Osteoblast (primary cell): Measurements from ENCODE around the gene SMARCC2. TPM values are rescaled to one million over a fixed set of nuclear protein-coding genes. Genes with fewer than 3 reads are reported as not detected.
"Not testable (repeated sequence)": the region's sequence is repeated elsewhere in the genome, so short reads cannot be mapped to it uniquely, and the experiment has no call there.

Experiments
- DNase-seq: peaks from one replicate; pipeline ENCODE4 v3.0.0; 2011; ENCODE audit warnings: low spot score, mixed read lengths; ENCODE audit not compliant: insufficient read length; ENCODE audit errors: missing footprints
- H2AFZ ChIP-seq: 2 replicates; pipeline ENCODE4 v1.6.0; 2011; ENCODE audit warnings: mild to moderate bottlenecking, low read length
- H3K27ac ChIP-seq: 2 replicates; pipeline ENCODE4 v1.5.1; 2011; ENCODE audit warnings: mild to moderate bottlenecking, low read depth, low read length, moderate library complexity
- H3K27me3 ChIP-seq: 2 replicates; pipeline ENCODE4 v1.6.0; 2012; ENCODE audit warnings: mild to moderate bottlenecking, control low read depth, inconsistent platforms, low read length, moderate library complexity; ENCODE audit not compliant: insufficient read depth
- H3K36me3 ChIP-seq: 2 replicates; pipeline ENCODE4 v1.5.1; 2011; ENCODE audit warnings: mild to moderate bottlenecking, low read length, control low read depth, moderate library complexity; ENCODE audit not compliant: insufficient read depth
- H3K4me1 ChIP-seq: 2 replicates; pipeline ENCODE4 v1.5.1; 2011; ENCODE audit warnings: mild to moderate bottlenecking, low read length, control low read depth, moderate library complexity; ENCODE audit not compliant: insufficient read depth
- H3K4me2 ChIP-seq: 2 replicates; pipeline ENCODE4 v1.6.0; 2011; ENCODE audit warnings: mild to moderate bottlenecking, low read length; ENCODE audit not compliant: insufficient read depth
- H3K4me3 ChIP-seq: fragments of 200-600 bp; sonication (generic); 3 replicates; pipeline ENCODE4 v1.5.1; 2012; ENCODE audit warnings: mild to moderate bottlenecking, low read length, inconsistent platforms; ENCODE audit not compliant: insufficient read depth
- H3K79me2 ChIP-seq: 2 replicates; pipeline ENCODE4 v1.6.0; 2012; ENCODE audit warnings: mild to moderate bottlenecking, low read length, control low read depth, inconsistent platforms; ENCODE audit not compliant: insufficient read depth
- H3K9me3 ChIP-seq: 2 replicates; pipeline ENCODE4 v1.5.1; 2011; ENCODE audit warnings: low read depth, low read length, control low read depth
- H4K20me1 ChIP-seq: 2 replicates; pipeline ENCODE4 v1.6.0; 2012; ENCODE audit warnings: mild to moderate bottlenecking, low read length, control low read depth; ENCODE audit not compliant: insufficient read depth
- CTCF ChIP-seq: IDR thresholded peaks from 2 replicates; pipeline ENCODE4 v1.5.1; 2011; ENCODE audit warnings: mild to moderate bottlenecking, low read depth, low read length, moderate library complexity; ENCODE audit errors: extremely low read depth
- total RNA-seq: library from RNA; depleted of rRNA; stranded (reverse); fragments of >200 nt; gene quantifications from 2 replicates; pipeline ENCODE4 v1.2.3, GENCODE V29; 2012

The SMARCC2 gene
- total RNA-seq, 1 donor: 65.9 TPM

- H4K20me1 ChIP-seq: peaks cover 16% of the 10 kb centered on the region
- DNase-seq: no peak
- no peaks in the 10 kb centered on the region for H3K9me3 ChIP-seq
- H3K4me1 ChIP-seq: peaks cover 29% of the 10 kb centered on the region
- H3K4me2 ChIP-seq: peak overlapping the region; percentile 99
- peak overlapping the region; percentile 85 for H3K4me3 ChIP-seq
- peak overlapping the region; percentile 92 for H3K27ac ChIP-seq
- TF ChIP-seq CTCF: no peak
- peak overlapping the region; percentile 61 for H2AFZ ChIP-seq
- H3K27me3 ChIP-seq: no peaks in the 10 kb centered on the region
- H3K79me2 ChIP-seq: peaks cover 35% of the 10 kb centered on the region
- H3K36me3 ChIP-seq: peaks cover 20% of the 10 kb centered on the region
Measured at GRCh38 chr12:56118688-56119357, 70.5 kb downstream of the SMARCC2 start.

- peak; percentile 39 for TF ChIP-seq CTCF
- Histone ChIP-seq H2AFZ (peak within 1 kb of the TSS; percentile 61), H3K79me2 (peaks cover 33% of the 10 kb centered on the region), H4K20me1 (peaks cover 16% of the 10 kb centered on the region), H3K27ac (peak within 1 kb of the TSS; percentile 92), H3K27me3 (no peaks in the 10 kb centered on the region), H3K4me2 (peak within 1 kb of the TSS; percentile 99), H3K4me3 (peak within 1 kb of the TSS; percentile 85), H3K9me3 (no peaks in the 10 kb centered on the region), H3K36me3 (peaks cover 27% of the 10 kb centered on the region), H3K4me1 (peaks cover 29% of the 10 kb centered on the region)
- peak; percentile 93 for DNase-seq
Measured at GRCh38 chr12:56117778-56118687, 71.2 kb downstream of the SMARCC2 start, which contains the start of gene ZC3H10. Gene ZC3H10, plus strand, starts transcription at chr12:56118266. Its CDS starts 2,297 bp downstream, at chr12:56120563.

- Histone ChIP-seq H2AFZ (peak overlapping the region; percentile 93), H3K36me3 (peaks cover 33% of the 10 kb centered on the region)
Measured at GRCh38 chr12:56117082-56117706, 72.1 kb downstream of the SMARCC2 start.

DNA sequence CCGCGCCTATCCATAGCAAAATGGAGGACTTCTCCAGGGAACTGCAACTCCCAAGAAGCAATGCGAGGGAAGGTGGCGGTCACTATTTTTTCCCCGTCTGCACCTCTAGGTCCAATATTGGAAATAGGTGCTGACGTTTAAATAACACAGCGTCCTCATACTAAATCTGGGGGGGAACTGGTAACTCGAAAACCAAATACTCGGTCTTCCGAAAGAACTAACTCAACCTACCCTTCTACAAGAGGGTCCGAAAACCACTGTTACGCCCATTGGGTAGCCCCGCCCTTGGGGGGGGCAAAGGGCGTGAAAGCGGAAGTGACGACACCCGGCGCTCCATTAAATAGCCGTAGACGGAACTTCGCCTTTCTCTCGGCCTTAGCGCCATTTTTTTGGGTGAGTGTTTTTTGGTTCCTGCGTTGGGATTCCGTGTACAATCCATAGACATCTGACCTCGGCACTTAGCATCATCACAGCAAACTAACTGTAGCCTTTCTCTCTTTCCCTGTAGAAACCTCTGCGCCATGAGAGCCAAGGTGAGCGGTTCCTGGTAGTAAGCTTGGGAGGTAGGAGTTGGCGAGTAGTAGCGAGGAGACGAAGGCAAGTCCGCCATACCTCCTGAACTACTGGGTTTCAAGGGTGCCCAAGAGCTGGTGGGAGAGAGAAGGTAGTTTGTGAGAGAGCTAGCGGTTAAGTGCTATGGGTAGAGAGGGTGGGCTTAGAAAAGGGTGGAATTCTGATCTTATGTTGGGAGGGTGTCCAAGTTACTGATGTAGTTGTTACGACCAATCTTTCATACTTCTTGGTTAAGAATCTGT, 72.8 kb downstream of the SMARCC2 start, which contains the start of gene RPL41:
Gene RPL41, plus strand, starts transcription at position 367 of the 815 bp plus-strand sequence.
- peak within 1 kb of the TSS; percentile 99 for H3K4me2 ChIP-seq

More at GRCh38 chr12:56117082-56117706, 72.1 kb downstream of the SMARCC2 start:
- H3K79me2 ChIP-seq: peaks cover 33% of the 10 kb centered on the region
- H3K4me1 ChIP-seq: peaks cover 29% of the 10 kb centered on the region
- H3K27me3 ChIP-seq, H3K9me3 ChIP-seq, DNase-seq: not testable (repeated sequence)
- H3K27ac ChIP-seq: peak overlapping the region; percentile 91
- H4K20me1 ChIP-seq: peaks cover 16% of the 10 kb centered on the region
- peak overlapping the region; percentile 85 for H3K4me3 ChIP-seq
- H3K4me2 ChIP-seq: peak overlapping the region; percentile 99

More for the DNA sequence above, 72.8 kb downstream of the SMARCC2 start, which contains the start of gene RPL41:
- TF ChIP-seq CTCF: no peak
- Histone ChIP-seq H3K27me3 (no peaks in the 10 kb centered on the region), H3K9me3 (no peaks in the 10 kb centered on the region), H3K79me2 (peaks cover 30% of the 10 kb centered on the region), H2AFZ (peak within 1 kb of the TSS; percentile 93), H3K27ac (peak within 1 kb of the TSS; percentile 91), H3K36me3 (peaks cover 40% of the 10 kb centered on the region), H3K4me3 (peak within 1 kb of the TSS; percentile 85), H3K4me1 (peaks cover 29% of the 10 kb centered on the region), H4K20me1 (peaks cover 16% of the 10 kb centered on the region)
- peak; percentile 93 for DNase-seq
